ENCODE measurements around the gene KIF27. TPM values are rescaled to one million over a fixed set of nuclear protein-coding genes. Genes with fewer than 3 reads are reported as not detected.
"Not testable (repeated sequence)": the region's sequence is repeated elsewhere in the genome, so short reads cannot be mapped to it uniquely, and the experiment has no call there.

The KIF27 gene, protein sequence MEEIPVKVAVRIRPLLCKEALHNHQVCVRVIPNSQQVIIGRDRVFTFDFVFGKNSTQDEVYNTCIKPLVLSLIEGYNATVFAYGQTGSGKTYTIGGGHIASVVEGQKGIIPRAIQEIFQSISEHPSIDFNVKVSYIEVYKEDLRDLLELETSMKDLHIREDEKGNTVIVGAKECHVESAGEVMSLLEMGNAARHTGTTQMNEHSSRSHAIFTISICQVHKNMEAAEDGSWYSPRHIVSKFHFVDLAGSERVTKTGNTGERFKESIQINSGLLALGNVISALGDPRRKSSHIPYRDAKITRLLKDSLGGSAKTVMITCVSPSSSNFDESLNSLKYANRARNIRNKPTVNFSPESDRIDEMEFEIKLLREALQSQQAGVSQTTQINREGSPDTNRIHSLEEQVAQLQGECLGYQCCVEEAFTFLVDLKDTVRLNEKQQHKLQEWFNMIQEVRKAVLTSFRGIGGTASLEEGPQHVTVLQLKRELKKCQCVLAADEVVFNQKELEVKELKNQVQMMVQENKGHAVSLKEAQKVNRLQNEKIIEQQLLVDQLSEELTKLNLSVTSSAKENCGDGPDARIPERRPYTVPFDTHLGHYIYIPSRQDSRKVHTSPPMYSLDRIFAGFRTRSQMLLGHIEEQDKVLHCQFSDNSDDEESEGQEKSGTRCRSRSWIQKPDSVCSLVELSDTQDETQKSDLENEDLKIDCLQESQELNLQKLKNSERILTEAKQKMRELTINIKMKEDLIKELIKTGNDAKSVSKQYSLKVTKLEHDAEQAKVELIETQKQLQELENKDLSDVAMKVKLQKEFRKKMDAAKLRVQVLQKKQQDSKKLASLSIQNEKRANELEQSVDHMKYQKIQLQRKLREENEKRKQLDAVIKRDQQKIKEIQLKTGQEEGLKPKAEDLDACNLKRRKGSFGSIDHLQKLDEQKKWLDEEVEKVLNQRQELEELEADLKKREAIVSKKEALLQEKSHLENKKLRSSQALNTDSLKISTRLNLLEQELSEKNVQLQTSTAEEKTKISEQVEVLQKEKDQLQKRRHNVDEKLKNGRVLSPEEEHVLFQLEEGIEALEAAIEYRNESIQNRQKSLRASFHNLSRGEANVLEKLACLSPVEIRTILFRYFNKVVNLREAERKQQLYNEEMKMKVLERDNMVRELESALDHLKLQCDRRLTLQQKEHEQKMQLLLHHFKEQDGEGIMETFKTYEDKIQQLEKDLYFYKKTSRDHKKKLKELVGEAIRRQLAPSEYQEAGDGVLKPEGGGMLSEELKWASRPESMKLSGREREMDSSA (N-terminal part only)
- 1 to 10 TPM; 1.9 to 2.0 TPM for total RNA-seq

DNA sequence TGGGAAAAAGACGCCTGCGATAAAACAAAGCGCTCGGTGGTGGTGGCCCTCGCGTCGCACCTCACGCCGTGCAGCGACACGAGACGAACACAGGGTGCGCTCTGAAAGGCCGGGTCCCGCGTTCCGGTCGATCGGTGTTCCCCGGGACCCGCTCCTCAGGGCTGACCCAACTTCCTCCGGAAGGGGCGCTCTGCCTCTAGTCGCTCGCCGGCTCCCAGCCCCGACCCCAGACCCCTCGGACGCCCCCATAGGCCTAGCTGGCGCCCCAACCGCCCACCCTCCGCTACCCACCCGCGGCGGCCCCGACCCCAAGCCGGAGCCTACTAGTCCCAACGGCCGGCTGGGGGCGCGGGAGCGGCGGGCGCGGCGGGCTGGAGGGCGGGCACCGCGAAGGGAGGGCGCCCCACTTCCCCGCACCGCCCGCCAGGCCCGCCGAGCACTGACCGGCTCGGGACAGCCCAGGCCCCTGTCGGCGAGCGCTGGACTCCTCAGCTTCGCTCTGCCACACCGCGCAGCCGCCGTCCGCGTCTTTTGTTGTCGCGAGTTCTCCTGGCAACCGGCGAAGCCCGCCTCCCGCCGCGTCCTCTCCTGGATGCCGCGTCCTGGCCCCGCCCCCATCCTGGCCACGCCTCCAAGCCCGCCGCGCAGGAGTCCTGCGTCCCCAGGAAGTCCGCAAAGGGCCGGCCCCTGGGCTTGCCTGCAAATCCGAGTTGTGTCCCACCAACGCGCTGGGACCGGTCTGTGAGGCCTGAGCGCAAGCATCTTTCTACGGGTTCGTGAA is at the start of gene KIF27:
Gene KIF27, minus strand, starts transcription at position 506 of the 781 bp plus-strand sequence. CDS start 5,841 bp downstream, outside the sequence.
- Mint-ChIP-seq H3K4me1 (peaks cover 15% of the 10 kb centered on the region), H3K36me3 (no peaks in the 10 kb centered on the region), H3K27me3 (no peaks in the 10 kb centered on the region), H3K4me3 (peak within 1 kb of the TSS; percentile 83), H3K27ac (peak within 1 kb of the TSS; percentile 89), H3K9me3 (no peaks in the 10 kb centered on the region)
- DNase-seq, result peak; percentile 99

DNA sequence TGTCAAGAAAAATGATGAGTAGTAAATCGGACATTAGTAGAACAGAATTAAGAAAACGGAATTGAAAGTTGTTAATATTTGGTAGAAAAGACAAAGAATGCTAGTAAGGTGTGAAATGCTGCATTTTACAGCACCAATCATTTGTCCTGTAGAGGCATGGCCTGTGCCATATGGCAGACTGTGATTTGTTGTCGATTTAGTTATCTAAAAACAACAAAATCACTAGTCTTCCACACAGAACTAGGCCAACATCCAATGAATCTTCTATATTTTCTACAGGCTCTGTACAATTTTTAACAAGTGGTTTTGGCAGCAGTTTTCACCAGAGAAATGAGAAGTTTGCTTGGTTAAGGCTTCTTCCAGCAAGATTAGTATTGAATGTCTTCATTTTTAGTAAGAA is 48.4 kb upstream of the KIF27 start:
- H3K27ac Mint-ChIP-seq, result no peak overlapping the region
- no peak overlapping the region for H3K4me3 Mint-ChIP-seq
- H3K27me3 Mint-ChIP-seq, result no peaks in the 10 kb centered on the region
- peaks cover 63% of the 10 kb centered on the region for H3K36me3 Mint-ChIP-seq
- peaks cover 42% of the 10 kb centered on the region for H3K4me1 Mint-ChIP-seq
- no peaks in the 10 kb centered on the region for H3K9me3 Mint-ChIP-seq
- DNase-seq, result no peak

- Mint-ChIP-seq H3K27me3 (no peaks in the 10 kb centered on the region), H3K4me1 (peaks cover 28% of the 10 kb centered on the region), H3K36me3 (peaks cover 46% of the 10 kb centered on the region), H3K9me3 (no peaks in the 10 kb centered on the region), H3K27ac (peak overlapping the region; percentile 67), H3K4me3 (no peak overlapping the region)
- DNase-seq, result no peak
Measured at GRCh38 chr9:83967073-83967472, 45.8 kb upstream of the KIF27 start.

- H3K27me3 Mint-ChIP-seq, result no peaks in the 10 kb centered on the region
- H3K9me3 Mint-ChIP-seq, result no peaks in the 10 kb centered on the region
- H3K4me3 Mint-ChIP-seq, result peak overlapping the region; percentile 40
- H3K36me3 Mint-ChIP-seq, result peaks cover 38% of the 10 kb centered on the region
- DNase-seq, result no peak
- peak overlapping the region; percentile 77 for H3K27ac Mint-ChIP-seq
- peaks cover 20% of the 10 kb centered on the region for H3K4me1 Mint-ChIP-seq
Measured at GRCh38 chr9:83966209-83966582, 45.0 kb upstream of the KIF27 start.

DNA sequence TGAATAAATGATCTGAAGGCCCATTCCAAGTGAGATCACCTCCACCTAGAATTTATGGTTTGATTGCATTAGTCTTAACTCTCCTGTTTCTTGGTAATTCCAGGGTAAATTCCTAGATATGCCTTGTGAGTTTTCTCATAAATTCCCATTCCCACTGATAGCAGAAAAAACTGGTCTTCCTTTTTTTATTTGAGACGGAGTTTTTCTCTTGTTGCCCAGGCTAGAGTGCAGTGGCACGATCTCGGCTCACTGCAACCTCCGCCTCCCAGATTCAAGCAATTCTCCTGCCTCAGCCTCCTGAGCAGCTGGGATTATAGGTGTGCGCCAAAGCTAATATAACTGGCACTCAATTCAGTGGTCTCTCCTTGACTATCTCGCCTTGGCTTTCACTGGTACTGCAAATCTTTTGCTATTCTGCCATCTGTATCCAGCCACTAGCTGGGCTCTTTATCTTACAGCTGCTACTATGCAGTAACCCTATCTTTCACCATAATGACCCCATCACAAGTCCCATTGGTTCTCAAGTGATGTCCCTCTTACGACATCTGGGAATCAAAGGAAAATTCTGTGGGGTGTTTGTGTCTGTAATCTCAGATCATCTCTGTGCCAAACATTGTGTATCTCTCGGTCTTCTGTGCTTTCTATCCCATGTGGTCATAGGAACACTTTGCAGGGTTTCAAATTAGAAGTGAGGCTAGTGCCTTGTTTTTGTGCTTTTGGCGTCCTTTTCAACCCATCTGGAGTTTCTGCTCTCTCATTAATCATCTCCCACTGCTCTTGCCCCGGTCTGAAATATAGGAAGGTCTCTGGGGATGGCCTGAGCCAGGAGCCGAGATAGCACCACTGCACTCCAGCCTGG is 44.3 kb upstream of the KIF27 start:
- peak overlapping the region; percentile 40 for H3K4me3 Mint-ChIP-seq
- H3K27me3 Mint-ChIP-seq, result no peaks in the 10 kb centered on the region
- peaks cover 15% of the 10 kb centered on the region for H3K4me1 Mint-ChIP-seq

DNA sequence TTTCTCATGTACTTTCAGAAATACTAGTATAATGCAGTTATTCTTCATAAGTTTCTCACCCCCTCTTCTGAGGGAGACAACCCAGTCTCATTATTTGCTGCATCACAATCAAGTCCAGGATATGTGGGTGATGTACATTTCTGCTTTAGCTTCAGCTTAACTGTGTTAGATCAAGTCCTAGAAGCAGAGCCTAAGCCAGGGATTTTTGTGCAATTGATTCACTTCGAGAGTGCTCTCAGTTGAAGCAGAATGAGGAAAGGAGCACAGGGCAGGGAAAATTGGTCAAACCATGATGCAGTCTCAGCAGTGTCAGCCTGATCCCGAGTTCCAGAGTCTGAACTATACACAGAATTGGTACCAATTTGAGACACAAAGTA is 43.7 kb upstream of the KIF27 start:
- Mint-ChIP-seq H3K4me1 (peaks cover 10% of the 10 kb centered on the region), H3K4me3 (no peak overlapping the region)

More for the DNA sequence above, 44.3 kb upstream of the KIF27 start:
- no peaks in the 10 kb centered on the region for H3K9me3 Mint-ChIP-seq
- H3K36me3 Mint-ChIP-seq, result peaks cover 32% of the 10 kb centered on the region
- no peak for DNase-seq
- peak overlapping the region; percentile 77 for H3K27ac Mint-ChIP-seq

GRCh38 chr9:83962165-83962564 is 40.9 kb upstream of the KIF27 start:
- no peak overlapping the region for H3K27ac Mint-ChIP-seq
- H3K36me3 Mint-ChIP-seq, result peaks cover 10% of the 10 kb centered on the region
- H3K27me3 Mint-ChIP-seq, result no peaks in the 10 kb centered on the region
- peaks cover 8% of the 10 kb centered on the region for H3K4me1 Mint-ChIP-seq
- no peak for DNase-seq
- no peaks in the 10 kb centered on the region for H3K9me3 Mint-ChIP-seq
- H3K4me3 Mint-ChIP-seq, result no peak overlapping the region

More for the DNA sequence above, 43.7 kb upstream of the KIF27 start:
- H3K27ac Mint-ChIP-seq, result peak overlapping the region; percentile 77
- no peaks in the 10 kb centered on the region for H3K9me3 Mint-ChIP-seq
- DNase-seq, result no peak
- peaks cover 27% of the 10 kb centered on the region for H3K36me3 Mint-ChIP-seq
- H3K27me3 Mint-ChIP-seq, result no peaks in the 10 kb centered on the region

- no peak overlapping the region for H3K4me3 Mint-ChIP-seq
- H3K36me3 Mint-ChIP-seq, result peaks cover 9% of the 10 kb centered on the region
- DNase-seq, result no peak
- no peaks in the 10 kb centered on the region for H3K9me3 Mint-ChIP-seq
- H3K4me1 Mint-ChIP-seq, result peaks cover 7% of the 10 kb centered on the region
- no peaks in the 10 kb centered on the region for H3K27me3 Mint-ChIP-seq
- H3K27ac Mint-ChIP-seq, result no peak overlapping the region
Measured at GRCh38 chr9:83960991-83961390, 39.8 kb upstream of the KIF27 start.

DNA sequence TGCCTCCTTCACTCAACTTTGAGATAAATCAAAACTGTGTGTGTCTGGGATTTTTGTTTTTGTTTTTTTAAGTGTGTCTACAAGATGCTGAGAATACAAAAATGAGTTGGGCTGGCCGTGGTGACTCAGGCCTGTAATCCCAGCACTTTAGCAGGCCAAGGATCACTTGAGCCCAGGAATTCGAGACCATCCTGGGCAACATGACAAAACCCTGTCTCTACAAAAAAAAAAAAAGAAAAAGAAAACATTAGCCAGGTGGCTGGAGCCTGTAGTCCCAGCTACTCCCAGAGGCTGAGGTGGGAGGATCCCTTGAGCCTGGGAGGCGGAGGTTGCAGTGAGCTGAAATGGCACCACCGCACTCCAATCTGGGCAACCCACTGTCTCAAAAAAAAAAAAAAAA is 37.8 kb upstream of the KIF27 start:
- no peak for DNase-seq
- no peak overlapping the region for H3K4me3 Mint-ChIP-seq
- H3K4me1 Mint-ChIP-seq, result peaks cover 12% of the 10 kb centered on the region
- no peaks in the 10 kb centered on the region for H3K9me3 Mint-ChIP-seq
- H3K27me3 Mint-ChIP-seq, result no peaks in the 10 kb centered on the region
- H3K27ac Mint-ChIP-seq, result no peak overlapping the region
- H3K36me3 Mint-ChIP-seq, result peaks cover 9% of the 10 kb centered on the region

DNA sequence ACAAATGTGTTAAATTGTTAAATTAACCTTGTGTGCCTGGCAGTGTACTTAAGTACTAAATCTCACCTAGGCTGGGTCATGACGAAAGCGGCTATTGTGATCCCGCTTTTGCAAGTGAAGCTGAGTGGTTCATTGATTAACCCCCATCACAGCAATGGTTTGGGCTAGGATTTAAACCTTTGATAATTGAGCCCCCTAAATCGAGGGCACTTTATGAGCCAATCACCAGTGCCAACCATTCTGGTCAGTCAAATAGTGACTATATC is 35.9 kb upstream of the KIF27 start:
- no peaks in the 10 kb centered on the region for H3K27me3 Mint-ChIP-seq
- peak overlapping the region; percentile 98 for H3K4me3 Mint-ChIP-seq
- no peak for DNase-seq
- H3K27ac Mint-ChIP-seq, result peak overlapping the region; percentile 97
- H3K9me3 Mint-ChIP-seq, result no peaks in the 10 kb centered on the region
- H3K4me1 Mint-ChIP-seq, result peaks cover 12% of the 10 kb centered on the region
- peaks cover 12% of the 10 kb centered on the region for H3K36me3 Mint-ChIP-seq

- peaks cover 14% of the 10 kb centered on the region for H3K36me3 Mint-ChIP-seq
- peaks cover 12% of the 10 kb centered on the region for H3K4me1 Mint-ChIP-seq
- H3K27ac Mint-ChIP-seq, result peak overlapping the region; percentile 97
- H3K9me3 Mint-ChIP-seq, result no peaks in the 10 kb centered on the region
- H3K4me3 Mint-ChIP-seq, result peak overlapping the region; percentile 98
- DNase-seq, result peak; percentile 71
- H3K27me3 Mint-ChIP-seq, result no peaks in the 10 kb centered on the region
Measured at GRCh38 chr9:83956436-83957247, 35.4 kb upstream of the KIF27 start.

GRCh38 chr9:83956086-83956435 is 34.8 kb upstream of the KIF27 start:
- H3K27ac Mint-ChIP-seq, result peak overlapping the region; percentile 97
- peaks cover 12% of the 10 kb centered on the region for H3K4me1 Mint-ChIP-seq
- H3K9me3 Mint-ChIP-seq, result no peaks in the 10 kb centered on the region
- H3K4me3 Mint-ChIP-seq, result peak overlapping the region; percentile 98
- no peaks in the 10 kb centered on the region for H3K27me3 Mint-ChIP-seq
- H3K36me3 Mint-ChIP-seq, result peaks cover 14% of the 10 kb centered on the region
- peak; percentile 34 for DNase-seq

DNA sequence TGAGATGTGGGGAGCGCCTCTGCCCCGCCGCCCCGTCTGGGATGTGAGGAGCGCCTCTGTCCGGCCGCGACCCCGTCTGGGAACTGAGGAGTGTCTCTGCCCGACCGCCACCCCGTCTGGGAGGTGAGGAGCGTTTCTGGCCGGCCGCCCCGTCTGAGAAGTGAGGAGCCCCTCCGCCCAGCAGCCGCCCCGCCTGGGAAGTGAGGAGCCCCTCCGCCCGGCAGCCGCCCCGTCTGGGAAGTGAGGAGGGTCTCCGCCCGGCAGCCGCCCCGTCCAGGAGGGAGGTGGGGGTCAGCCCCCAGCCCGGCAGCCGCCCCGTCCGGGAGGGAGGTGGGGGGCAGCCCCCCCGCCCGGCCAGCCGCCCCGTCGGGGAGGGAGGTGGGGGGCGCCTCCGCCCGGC is 26.9 kb upstream of the KIF27 start:
- H3K4me1 Mint-ChIP-seq, H3K27me3 Mint-ChIP-seq, H3K27ac Mint-ChIP-seq, H3K4me3 Mint-ChIP-seq, H3K9me3 Mint-ChIP-seq, DNase-seq: not testable (repeated sequence)
- H3K36me3 Mint-ChIP-seq, result peaks cover 15% of the 10 kb centered on the region

Measured in activated naive CD8-positive, alpha-beta T cell treated with anti-CD3 and anti-CD28 coated beads for 36 hours (primary cell).